H9 (cell line): ENCODE data around the gene C4orf36. TPM values are rescaled to one million over a fixed set of nuclear protein-coding genes. Genes with fewer than 3 reads are reported as not detected.

Source experiments
- DNase-seq: peaks from one replicate; pipeline ENCODE4 v3.0.0-alpha.2; 2017
- H2AFZ ChIP-seq: one replicate; pipeline ENCODE4 v1.6.1; 2013; ENCODE audit warnings: mild to moderate bottlenecking, low read length, control low read depth, moderate library complexity
- H2AK5ac ChIP-seq: 2 replicates; pipeline ENCODE4 v1.6.1; 2013; ENCODE audit warnings: low read length, control low read depth, mixed read lengths; ENCODE audit not compliant: insufficient read length
- H2BK120ac ChIP-seq: one replicate; pipeline ENCODE4 v1.6.1; 2013; ENCODE audit warnings: low read depth, mild to moderate bottlenecking, low read length, control low read depth, inconsistent platforms; ENCODE audit not compliant: poor library complexity, severe bottlenecking
- H2BK12ac ChIP-seq: 2 replicates; pipeline ENCODE4 v1.6.1; 2013; ENCODE audit warnings: low read length, control low read depth, mixed read lengths, low read depth; ENCODE audit not compliant: insufficient read length
- H2BK15ac ChIP-seq: 2 replicates; pipeline ENCODE4 v1.6.1; 2013; ENCODE audit warnings: low read depth, low read length, control low read depth
- H2BK20ac ChIP-seq: one replicate; pipeline ENCODE4 v1.6.1; 2013; ENCODE audit warnings: low read depth, mild to moderate bottlenecking, low read length, control low read depth, inconsistent platforms; ENCODE audit not compliant: poor library complexity, severe bottlenecking
- H2BK5ac ChIP-seq: 2 replicates; pipeline ENCODE4 v1.6.1; 2013; ENCODE audit warnings: low read length, control low read depth, mixed read lengths; ENCODE audit not compliant: insufficient read length
- H3K14ac ChIP-seq: 2 replicates; pipeline ENCODE4 v1.6.1; 2013; ENCODE audit warnings: low read length, control low read depth; ENCODE audit not compliant: insufficient read depth
- H3K18ac ChIP-seq: 2 replicates; pipeline ENCODE4 v1.6.1; 2013; ENCODE audit warnings: low read depth, mild to moderate bottlenecking, mixed read lengths, low read length, control low read depth; ENCODE audit not compliant: insufficient read length
- H3K23ac ChIP-seq: 2 replicates; pipeline ENCODE4 v1.6.1; 2013; ENCODE audit warnings: low read length, control low read depth, mixed read lengths, low read depth; ENCODE audit not compliant: insufficient read length
- H3K23me2 ChIP-seq: 2 replicates; pipeline ENCODE4 v1.6.1; 2013; ENCODE audit warnings: low read depth, mild to moderate bottlenecking, mixed read lengths, low read length, control low read depth; ENCODE audit not compliant: insufficient read length, poor library complexity, severe bottlenecking
- H3K27ac ChIP-seq: 2 replicates; pipeline ENCODE4 v1.5.1; 2013; ENCODE audit warnings: low read length, control low read depth, mixed read lengths, low read depth; ENCODE audit not compliant: insufficient read length
- H3K27me3 ChIP-seq: 2 replicates; pipeline ENCODE4 v1.6.1; 2013; ENCODE audit warnings: low read length, control low read depth, inconsistent platforms; ENCODE audit not compliant: insufficient read depth
- H3K4ac ChIP-seq: 2 replicates; pipeline ENCODE4 v1.6.1; 2013; ENCODE audit warnings: low read depth, mild to moderate bottlenecking, control low read depth, inconsistent platforms, low read length, moderate library complexity
- H3K4me1 ChIP-seq: 2 replicates; pipeline ENCODE4 v1.6.1; 2013; ENCODE audit warnings: low read length, control low read depth, inconsistent platforms; ENCODE audit not compliant: insufficient read depth
- H3K4me2 ChIP-seq: 2 replicates; pipeline ENCODE4 v1.6.1; 2013; ENCODE audit warnings: low read length, control low read depth, mixed read lengths; ENCODE audit not compliant: insufficient read length, insufficient read depth
- H3K56ac ChIP-seq: 2 replicates; pipeline ENCODE4 v1.6.1; 2013; ENCODE audit warnings: low read depth, mild to moderate bottlenecking, mixed read lengths, low read length, control low read depth; ENCODE audit not compliant: insufficient read length
- H3K79me1 ChIP-seq: 2 replicates; pipeline ENCODE4 v1.6.1; 2013; ENCODE audit warnings: low read depth, mild to moderate bottlenecking, moderate library complexity, low read length, control low read depth, inconsistent platforms; ENCODE audit not compliant: insufficient read depth, poor library complexity, severe bottlenecking
- H3K79me2 ChIP-seq: 2 replicates; pipeline ENCODE4 v1.6.1; 2013; ENCODE audit warnings: low read length, control low read depth, inconsistent platforms; ENCODE audit not compliant: insufficient read depth
- H3K9ac ChIP-seq: 2 replicates; pipeline ENCODE4 v1.6.1; 2013; ENCODE audit warnings: low read length, control low read depth, mixed read lengths; ENCODE audit not compliant: insufficient read length; ENCODE audit errors: extremely low read depth
- H3K9me3 ChIP-seq: one replicate; pipeline ENCODE4 v1.6.1; 2013; ENCODE audit warnings: low read depth, low read length, inconsistent platforms; ENCODE audit not compliant: control insufficient read depth
- H3T11ph ChIP-seq: one replicate; pipeline ENCODE4 v1.6.1; 2013; ENCODE audit warnings: mild to moderate bottlenecking, low read length, control low read depth, inconsistent platforms
- H4K20me1 ChIP-seq: one replicate; pipeline ENCODE4 v1.6.1; 2013; ENCODE audit not compliant: control insufficient read depth, insufficient read length, insufficient read depth
- H4K5ac ChIP-seq: 2 replicates; pipeline ENCODE4 v1.6.1; 2013; ENCODE audit warnings: low read depth, mild to moderate bottlenecking, mixed read lengths, low read length, control low read depth; ENCODE audit not compliant: insufficient read length
- H4K8ac ChIP-seq: replicated peaks from 2 replicates; pipeline ENCODE4 v1.6.1; 2013; ENCODE audit warnings: low read length, control low read depth, mixed read lengths, low read depth; ENCODE audit not compliant: insufficient read length
- H4K91ac ChIP-seq: 2 replicates; pipeline ENCODE4 v1.6.1; 2013; ENCODE audit warnings: low read depth, mild to moderate bottlenecking, moderate library complexity, mixed read lengths, low read length, control low read depth; ENCODE audit not compliant: insufficient read length
- H3K27ac Mint-ChIP-seq, 3 experiments: 2 replicates in 2 of 3; 3 replicates in 1 of 3; pipeline ENCODE4 v1.8.0; 2020 to 2021; ENCODE audit warnings: mixed read lengths in 3 of 3, mild to moderate bottlenecking in 1 of 3, moderate library complexity in 1 of 3
- H3K27me3 Mint-ChIP-seq: 2 replicates; pipeline ENCODE4 v1.8.0; 2021; ENCODE audit warnings: low read depth, mild to moderate bottlenecking, moderate library complexity, mixed read lengths
- H3K36me3 Mint-ChIP-seq, 3 experiments: 2 replicates in 2 of 3; 3 replicates in 1 of 3; pipeline ENCODE4 v1.8.0; 2020 to 2021; ENCODE audit warnings: low read depth in 3 of 3, mixed read lengths in 3 of 3; ENCODE audit not compliant: insufficient read depth in 1 of 3
- H3K4me1 Mint-ChIP-seq, 2 experiments: 2 replicates each; pipeline ENCODE4 v1.8.0; 2020; ENCODE audit warnings: mixed read lengths in 2 of 2
- H3K4me3 Mint-ChIP-seq, 2 experiments: 2 replicates in 1 of 2; 3 replicates in 1 of 2; pipeline ENCODE4 v1.8.0; 2020 to 2021; ENCODE audit warnings: mild to moderate bottlenecking in 2 of 2, mixed read lengths in 2 of 2, moderate library complexity in 1 of 2
- H3K9me3 Mint-ChIP-seq, 2 experiments: 2 replicates in 1 of 2; 3 replicates in 1 of 2; pipeline ENCODE4 v1.8.0; 2020; ENCODE audit warnings: mild to moderate bottlenecking in 2 of 2, mixed read lengths in 2 of 2, moderate library complexity in 1 of 2
- total RNA-seq: library from RNA; stranded (reverse); gene quantifications from 2 replicates; pipeline ENCODE4 v1.2.1, GENCODE V29; 2021
- TF ChIP-seq, protein P1 (sequence below): fragments of 200-600 bp; sonication (generic); conservative IDR thresholded peaks from 3 replicates; pipeline ENCODE4 v1.8.0; 2021; ENCODE audit warnings: antibody characterized with exemption, mild to moderate bottlenecking

Gene C4orf36
- total RNA-seq, 1 experiment from 2014 or later, result 2.2 TPM

DNA sequence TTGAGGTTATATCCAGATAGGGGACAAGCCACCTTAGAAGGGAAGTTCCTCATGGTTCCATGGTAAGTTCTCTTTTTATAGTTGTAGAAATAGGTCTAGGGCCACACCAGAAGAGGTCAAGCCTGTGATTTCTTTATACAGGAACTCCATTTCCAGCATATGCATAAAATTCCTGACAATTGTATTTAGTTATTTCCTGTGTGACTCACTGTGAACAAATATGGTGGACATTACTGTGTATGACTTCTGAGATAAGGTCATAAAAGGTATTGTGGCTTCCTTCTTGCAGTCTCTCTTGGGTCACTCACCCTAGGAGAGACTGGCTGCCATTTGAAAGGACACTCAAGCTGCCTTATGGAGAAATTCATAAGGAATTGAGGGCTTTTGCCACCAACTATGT lies 2.2 kb upstream of the C4orf36 start:
- peaks cover 0 to 5% (median 0%) of the 10 kb centered on the region in 3 experiments; a peak in 1 of 7 replicates for H3K36me3 Mint-ChIP-seq
- no peak overlapping the region for H3K4me3 Mint-ChIP-seq
- no peak overlapping the region for H4K91ac ChIP-seq
- no peak overlapping the region for H3K9ac ChIP-seq
- H3K4me2 ChIP-seq, result no peak overlapping the region
- H2AFZ ChIP-seq, result no peak overlapping the region
- H3K79me1 ChIP-seq, result no peaks in the 10 kb centered on the region
- H3K27me3 Mint-ChIP-seq, result peaks cover 15% of the 10 kb centered on the region
- no peak overlapping the region for H3K18ac ChIP-seq
- no peak overlapping the region for H3K56ac ChIP-seq
- H3K9me3 Mint-ChIP-seq, result no peaks in the 10 kb centered on the region
- DNase-seq, result no peak
- no peaks in the 10 kb centered on the region for H3K27me3 ChIP-seq
- no peak overlapping the region for H2BK12ac ChIP-seq
- H4K20me1 ChIP-seq, result no peaks in the 10 kb centered on the region
- no peak overlapping the region for H2BK120ac ChIP-seq
- H2BK20ac ChIP-seq, result no peak overlapping the region
- TF ChIP-seq, protein P1, sequence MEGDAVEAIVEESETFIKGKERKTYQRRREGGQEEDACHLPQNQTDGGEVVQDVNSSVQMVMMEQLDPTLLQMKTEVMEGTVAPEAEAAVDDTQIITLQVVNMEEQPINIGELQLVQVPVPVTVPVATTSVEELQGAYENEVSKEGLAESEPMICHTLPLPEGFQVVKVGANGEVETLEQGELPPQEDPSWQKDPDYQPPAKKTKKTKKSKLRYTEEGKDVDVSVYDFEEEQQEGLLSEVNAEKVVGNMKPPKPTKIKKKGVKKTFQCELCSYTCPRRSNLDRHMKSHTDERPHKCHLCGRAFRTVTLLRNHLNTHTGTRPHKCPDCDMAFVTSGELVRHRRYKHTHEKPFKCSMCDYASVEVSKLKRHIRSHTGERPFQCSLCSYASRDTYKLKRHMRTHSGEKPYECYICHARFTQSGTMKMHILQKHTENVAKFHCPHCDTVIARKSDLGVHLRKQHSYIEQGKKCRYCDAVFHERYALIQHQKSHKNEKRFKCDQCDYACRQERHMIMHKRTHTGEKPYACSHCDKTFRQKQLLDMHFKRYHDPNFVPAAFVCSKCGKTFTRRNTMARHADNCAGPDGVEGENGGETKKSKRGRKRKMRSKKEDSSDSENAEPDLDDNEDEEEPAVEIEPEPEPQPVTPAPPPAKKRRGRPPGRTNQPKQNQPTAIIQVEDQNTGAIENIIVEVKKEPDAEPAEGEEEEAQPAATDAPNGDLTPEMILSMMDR, result no peak
- no peak overlapping the region for H4K8ac ChIP-seq
- H3K4me1 ChIP-seq, result no peaks in the 10 kb centered on the region; the same call in 1 of the 2 replicates
- no peak overlapping the region for H3K4ac ChIP-seq
- no peak overlapping the region for H3K23ac ChIP-seq
- H3T11ph ChIP-seq, result no peak overlapping the region
- no peak overlapping the region for H3K27ac ChIP-seq
- H2BK15ac ChIP-seq, result no peak overlapping the region
- H3K27ac Mint-ChIP-seq, result no peak overlapping the region
- no peak overlapping the region for H4K5ac ChIP-seq
- peaks cover 5% of the 10 kb centered on the region for H3K23me2 ChIP-seq
- no peak overlapping the region for H2BK5ac ChIP-seq
- H3K9me3 ChIP-seq, result no peaks in the 10 kb centered on the region
- H3K4me1 Mint-ChIP-seq, result peaks cover 18 to 19% of the 10 kb centered on the region in 2 experiments
- no peak overlapping the region for H2AK5ac ChIP-seq
- H3K14ac ChIP-seq, result no peak overlapping the region
- no peaks in the 10 kb centered on the region for H3K79me2 ChIP-seq
